NT2/D1 (cell line): Measurements from ENCODE around the gene HPCAL1.
"Not testable (repeated sequence)": the region's sequence is repeated elsewhere in the genome, so short reads cannot be mapped to it uniquely, and the experiment has no call there.

Source experiments
- DNase-seq: peaks from one replicate; pipeline ENCODE4 v3.0.0-alpha.2; 2011; ENCODE audit warnings: low read depth, low spot score
- H3K27me3 ChIP-seq: 2 replicates; pipeline ENCODE4 v1.6.0; 2011; ENCODE audit warnings: mild to moderate bottlenecking; ENCODE audit not compliant: insufficient read length, insufficient read depth
- H3K36me3 ChIP-seq: 2 replicates; pipeline ENCODE4 v1.6.1; 2011; ENCODE audit warnings: mild to moderate bottlenecking, low read length, mixed read lengths; ENCODE audit not compliant: insufficient read depth, insufficient read length
- H3K4me1 ChIP-seq: 2 replicates; pipeline ENCODE4 v1.5.1; 2011; ENCODE audit not compliant: insufficient read depth, insufficient read length
- H3K4me3 ChIP-seq: 2 replicates; pipeline ENCODE4 v1.5.1; 2011; ENCODE audit warnings: low read depth; ENCODE audit not compliant: insufficient read length
- H3K9ac ChIP-seq: 2 replicates; pipeline ENCODE4 v1.6.0; 2011; ENCODE audit warnings: low read depth; ENCODE audit not compliant: insufficient read length
- H3K9me3 ChIP-seq: 2 replicates; pipeline ENCODE4 v1.5.1; 2011; ENCODE audit warnings: mild to moderate bottlenecking, low read length; ENCODE audit not compliant: insufficient read depth
- SUZ12 ChIP-seq: IDR thresholded peaks from 2 replicates; pipeline ENCODE4 v1.6.1; 2011; ENCODE audit not compliant: insufficient read length, insufficient read depth; ENCODE audit errors: extremely low read depth
- YY1 ChIP-seq: IDR thresholded peaks from 2 replicates; pipeline ENCODE4 v1.6.1; 2011; ENCODE audit not compliant: insufficient read length, insufficient read depth
- ZNF274 ChIP-seq: IDR thresholded peaks from 2 replicates; pipeline ENCODE4 v1.6.1; 2011; ENCODE audit warnings: mild to moderate bottlenecking, low read depth, low read length

HPCAL1 gene

DNA sequence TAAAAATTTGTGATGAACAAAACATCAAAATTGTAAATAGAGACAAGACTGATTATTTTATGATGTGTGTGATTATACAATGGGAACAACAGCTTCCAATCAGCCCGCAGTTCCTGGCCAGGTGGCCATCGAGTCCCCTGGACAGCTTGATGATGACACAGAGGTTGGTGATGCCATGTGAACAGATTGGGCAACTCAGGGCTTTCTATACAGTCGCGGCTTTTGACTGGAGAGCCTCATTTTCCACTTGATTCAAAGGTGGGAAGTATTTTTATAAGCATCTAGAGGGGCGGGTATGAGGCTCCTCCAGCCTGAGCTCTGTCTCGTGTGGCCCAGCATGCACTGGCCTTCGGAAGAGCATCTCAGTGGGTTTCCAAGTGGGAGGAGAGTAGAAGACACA is 14.9 kb upstream of the HPCAL1 start:
- H3K27me3 ChIP-seq: no peaks in the 10 kb centered on the region
- TF ChIP-seq SUZ12 (no peak), YY1 (no peak), ZNF274 (no peak)
- H3K36me3 ChIP-seq: no peaks in the 10 kb centered on the region
- H3K9me3 ChIP-seq: no peaks in the 10 kb centered on the region
- H3K4me1 ChIP-seq: peaks cover 18% of the 10 kb centered on the region
- DNase-seq: no peak
- H3K9ac ChIP-seq: no peak overlapping the region
- H3K4me3 ChIP-seq: no peak overlapping the region

DNA sequence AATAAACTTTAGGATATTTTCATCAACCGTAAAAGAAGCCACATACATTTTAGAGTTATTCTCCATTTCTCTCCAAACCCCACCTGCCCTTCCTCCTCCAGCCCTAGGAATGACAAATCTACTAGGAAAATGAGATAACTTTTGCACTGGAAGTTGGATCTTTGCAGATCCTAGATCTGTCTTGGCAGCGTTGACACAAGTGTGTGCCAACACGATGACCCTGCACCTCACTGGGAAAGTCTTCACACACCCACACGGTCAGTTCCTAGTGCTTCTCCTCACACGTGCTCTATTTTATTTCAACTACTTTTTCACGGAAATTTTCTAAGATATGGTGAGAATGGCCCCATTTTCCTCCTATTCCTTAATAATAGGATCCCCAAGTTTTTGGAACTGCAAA is 14.1 kb upstream of the HPCAL1 start:
- TF ChIP-seq ZNF274 (no peak), YY1 (no peak), SUZ12 (no peak)
- no peak for DNase-seq
- no peaks in the 10 kb centered on the region for H3K27me3 ChIP-seq
- H3K9ac ChIP-seq: no peak overlapping the region
- no peaks in the 10 kb centered on the region for H3K36me3 ChIP-seq
- no peak overlapping the region for H3K4me3 ChIP-seq
- peaks cover 5% of the 10 kb centered on the region for H3K9me3 ChIP-seq
- H3K4me1 ChIP-seq: peaks cover 16% of the 10 kb centered on the region

DNA sequence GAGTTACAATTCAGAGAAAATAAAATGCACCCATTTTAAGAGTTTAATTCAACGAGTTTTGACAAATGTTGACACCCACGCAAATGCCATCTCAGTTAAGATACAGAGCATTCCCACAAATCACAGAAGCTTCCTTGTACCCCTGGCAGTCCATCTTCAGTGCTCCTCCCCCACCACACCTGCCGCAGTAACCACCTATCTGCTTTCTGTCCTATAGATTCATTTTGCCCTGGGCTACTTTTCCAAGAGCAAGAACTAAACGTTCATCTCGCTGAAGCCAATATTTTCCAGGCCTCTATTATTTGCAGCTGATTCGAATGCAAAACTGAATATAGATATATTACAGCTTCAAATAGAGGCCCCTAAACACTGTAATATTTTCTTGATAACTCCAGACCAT is 13.4 kb upstream of the HPCAL1 start:
- Histone ChIP-seq H3K4me1 (peaks cover 16% of the 10 kb centered on the region), H3K27me3 (no peaks in the 10 kb centered on the region), H3K36me3 (no peaks in the 10 kb centered on the region), H3K4me3 (no peak overlapping the region), H3K9me3 (peaks cover 13% of the 10 kb centered on the region), H3K9ac (no peak overlapping the region)
- TF ChIP-seq ZNF274 (no peak), SUZ12 (no peak), YY1 (no peak)
- no peak for DNase-seq

DNA sequence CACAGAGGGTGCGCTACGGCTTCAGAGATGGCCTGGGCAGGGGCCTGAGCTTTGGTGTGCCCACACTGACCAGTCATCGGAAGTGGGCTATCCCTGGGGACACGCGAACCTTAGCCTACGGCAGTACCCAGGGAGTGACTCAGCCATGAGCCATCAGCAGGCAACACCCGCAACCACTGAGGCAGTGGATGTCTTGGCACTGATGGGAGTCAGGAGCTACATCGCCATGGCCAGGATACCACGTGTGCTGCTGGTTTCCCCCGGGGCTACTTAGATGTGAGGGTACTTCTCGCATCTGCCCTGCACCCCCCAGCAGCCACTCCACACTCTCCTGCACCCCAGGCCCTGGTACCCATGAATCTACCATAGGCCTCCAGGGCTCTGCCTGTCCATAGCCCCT is 12.8 kb upstream of the HPCAL1 start:
- Histone ChIP-seq H3K4me1 (peaks cover 16% of the 10 kb centered on the region), H3K9me3 (peaks cover 18% of the 10 kb centered on the region), H3K36me3 (no peaks in the 10 kb centered on the region), H3K27me3 (no peaks in the 10 kb centered on the region), H3K9ac (no peak overlapping the region), H3K4me3 (no peak overlapping the region)
- TF ChIP-seq YY1 (no peak), SUZ12 (no peak), ZNF274 (no peak)
- no peak for DNase-seq

DNA sequence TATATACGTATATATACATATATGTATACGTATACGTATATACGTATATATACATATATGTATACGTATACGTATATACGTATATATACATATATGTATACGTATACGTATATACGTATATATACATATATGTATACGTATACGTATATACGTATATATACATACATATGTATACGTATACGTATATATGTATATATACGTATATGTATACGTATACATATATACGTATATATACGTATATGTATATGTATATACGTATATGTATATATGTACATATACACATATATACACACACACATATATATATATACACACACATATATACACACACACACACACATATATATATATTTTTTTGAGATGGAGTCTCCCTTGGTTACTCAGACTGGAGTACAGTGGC is 11.3 kb upstream of the HPCAL1 start:
- H3K4me1 ChIP-seq, H3K4me3 ChIP-seq, H3K27me3 ChIP-seq, DNase-seq, H3K9ac ChIP-seq, H3K36me3 ChIP-seq: not testable (repeated sequence)
- peaks cover 21% of the 10 kb centered on the region for H3K9me3 ChIP-seq

DNA sequence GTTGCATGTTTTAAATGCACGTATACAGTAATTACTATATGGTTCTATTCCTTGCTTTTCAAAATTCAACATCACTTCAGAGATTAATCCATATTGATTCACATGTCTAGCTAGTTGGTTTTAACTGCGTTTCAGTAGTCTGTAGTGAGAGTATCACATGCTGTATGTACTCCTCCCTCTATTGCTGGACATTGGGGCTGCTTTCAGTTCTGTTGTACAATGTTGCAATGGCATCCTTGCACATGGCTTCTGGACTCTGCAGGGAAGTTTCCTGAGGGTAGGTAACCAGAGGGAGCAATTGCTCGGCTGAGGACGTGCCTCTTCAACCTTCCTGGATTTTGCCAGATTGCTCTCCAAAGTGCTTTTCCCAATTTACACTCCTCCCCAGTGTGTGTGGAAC is 10.7 kb upstream of the HPCAL1 start:
- Histone ChIP-seq H3K4me3 (no peak overlapping the region), H3K36me3 (no peaks in the 10 kb centered on the region), H3K27me3 (no peaks in the 10 kb centered on the region), H3K4me1 (peaks cover 4% of the 10 kb centered on the region), H3K9ac (no peak overlapping the region), H3K9me3 (peaks cover 21% of the 10 kb centered on the region)
- no peak for DNase-seq
- TF ChIP-seq ZNF274: no peak

DNA sequence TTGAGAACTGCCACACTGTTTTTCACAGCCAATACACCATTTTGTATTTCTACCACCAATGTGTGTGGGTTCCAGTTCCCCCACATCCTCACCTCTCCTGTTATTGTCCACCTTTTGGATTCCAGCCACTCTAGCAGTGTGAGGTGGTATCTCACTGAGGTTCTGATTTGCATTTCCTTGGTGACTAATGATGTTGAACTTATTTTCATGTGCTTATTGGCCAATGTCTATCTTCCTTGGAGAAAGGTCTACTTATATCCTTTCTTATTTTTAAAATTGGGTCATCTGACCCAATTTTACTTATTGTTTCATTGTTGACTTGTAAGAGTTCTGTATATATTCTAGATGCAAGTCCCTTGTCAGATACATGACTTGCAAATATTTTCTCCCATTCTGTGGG is 9.1 kb upstream of the HPCAL1 start:
- DNase-seq: no peak
- no peak overlapping the region for H3K9ac ChIP-seq
- H3K4me1 ChIP-seq: peaks cover 9% of the 10 kb centered on the region
- no peak for TF ChIP-seq SUZ12
- no peak for TF ChIP-seq YY1
- no peak for TF ChIP-seq ZNF274
- no peaks in the 10 kb centered on the region for H3K36me3 ChIP-seq
- no peaks in the 10 kb centered on the region for H3K27me3 ChIP-seq
- H3K9me3 ChIP-seq: peaks cover 21% of the 10 kb centered on the region
- no peak overlapping the region for H3K4me3 ChIP-seq

DNA sequence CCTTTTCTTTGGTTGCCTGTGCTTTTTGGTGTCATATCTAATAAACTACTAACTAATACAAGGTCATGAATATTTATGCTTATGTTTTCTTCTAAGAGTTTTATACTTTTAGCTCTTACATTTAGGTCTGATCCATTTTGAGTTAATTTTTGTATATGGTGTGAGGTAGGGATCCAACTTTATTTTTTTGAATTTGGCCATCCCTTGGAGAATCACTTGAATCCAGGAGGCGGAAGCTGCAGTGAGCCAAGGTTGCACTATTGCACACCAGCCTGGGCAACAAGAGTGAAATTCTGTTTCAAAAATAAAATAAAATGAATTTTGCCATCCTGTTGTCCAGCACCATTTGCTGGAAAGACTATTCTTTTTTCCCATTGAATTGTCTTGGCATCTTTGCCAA is 8.6 kb upstream of the HPCAL1 start:
- no peaks in the 10 kb centered on the region for H3K27me3 ChIP-seq
- peaks cover 21% of the 10 kb centered on the region for H3K9me3 ChIP-seq
- no peak overlapping the region for H3K4me3 ChIP-seq
- DNase-seq: no peak
- TF ChIP-seq SUZ12: no peak
- no peak for TF ChIP-seq YY1
- no peak for TF ChIP-seq ZNF274
- H3K36me3 ChIP-seq: no peaks in the 10 kb centered on the region
- no peak overlapping the region for H3K9ac ChIP-seq
- peaks cover 9% of the 10 kb centered on the region for H3K4me1 ChIP-seq

DNA sequence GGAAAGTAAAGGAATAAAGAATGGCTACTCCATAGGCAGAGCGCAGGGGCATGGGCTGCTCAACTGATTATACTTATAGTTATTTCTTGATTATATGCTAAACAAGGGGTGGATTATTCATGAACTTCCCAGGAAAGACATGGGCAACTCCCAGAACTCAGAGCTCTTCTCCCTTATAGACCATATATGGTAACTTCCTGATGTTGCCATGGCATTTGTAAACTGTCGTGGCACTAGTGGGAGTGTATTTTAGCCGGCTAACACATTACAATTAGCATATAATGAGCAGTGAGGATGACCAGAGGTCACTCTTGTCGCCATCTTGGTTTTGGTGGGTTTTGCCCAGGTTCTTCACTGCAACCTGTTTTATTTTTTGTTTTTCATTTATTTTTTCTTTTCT is 7.1 kb upstream of the HPCAL1 start:
- peaks cover 21% of the 10 kb centered on the region for H3K9me3 ChIP-seq
- H3K4me1 ChIP-seq, DNase-seq, H3K27me3 ChIP-seq, H3K9ac ChIP-seq, H3K36me3 ChIP-seq, H3K4me3 ChIP-seq: not testable (repeated sequence)
